Upper lobe of right lung (tissue), 1 donor: Measurements from ENCODE around the gene MPP3. TPM values are rescaled to one million over a fixed set of nuclear protein-coding genes. Genes with fewer than 3 reads are reported as not detected.

Source experiments
- ATAC-seq: fragments of 200-7000 bp; cut with Tn5 transposase; one replicate; pipeline ENCODE4 v1.9.1; 2020; ENCODE audit warnings: mild to moderate bottlenecking, moderate library complexity
- DNase-seq: peaks from one replicate; pipeline ENCODE4 v3.0.0-alpha.2; 2020
- H3K27ac ChIP-seq: fragments of 200-600 bp; one replicate; pipeline ENCODE4 v1.8.0; 2022
- H3K27me3 ChIP-seq: fragments of 200-600 bp; one replicate; pipeline ENCODE4 v1.8.0; 2022; ENCODE audit warnings: mild to moderate bottlenecking
- H3K36me3 ChIP-seq: fragments of 200-600 bp; one replicate; pipeline ENCODE4 v1.8.0; 2022
- H3K4me1 ChIP-seq: fragments of 200-600 bp; one replicate; pipeline ENCODE4 v1.8.0; 2022
- H3K4me3 ChIP-seq: fragments of 200-600 bp; one replicate; pipeline ENCODE4 v1.8.0; 2022; ENCODE audit warnings: mild to moderate bottlenecking
- H3K9me3 ChIP-seq: fragments of 200-600 bp; one replicate; pipeline ENCODE4 v1.8.0; 2022
- intact Hi-C: fragments of 100-400 bp; cut with DNase I; formaldehyde crosslinking; loops from one replicate; pipeline ENCODE4 v1.11.0; 2022
- total RNA-seq: library from RNA; stranded (reverse); fragmentation: NEBNext Ultra II Directional; extraction: Animal tissue kit (Norgen Biotek cat#: 25700); gene quantifications from one replicate; pipeline ENCODE4 v1.2.1, GENCODE V29; 2021
- TF ChIP-seq, protein P1 (sequence below): fragments of 200-600 bp; IDR thresholded peaks from one replicate; pipeline ENCODE4 v1.8.0; 2022; ENCODE audit warnings: antibody characterized with exemption
- donor health status: DM: no; HTN: yes; CAD: no; lungs with severe emphysema.

The MPP3 gene
- total RNA-seq, 1 donor from 2014 or later = 28.6 TPM

DNA sequence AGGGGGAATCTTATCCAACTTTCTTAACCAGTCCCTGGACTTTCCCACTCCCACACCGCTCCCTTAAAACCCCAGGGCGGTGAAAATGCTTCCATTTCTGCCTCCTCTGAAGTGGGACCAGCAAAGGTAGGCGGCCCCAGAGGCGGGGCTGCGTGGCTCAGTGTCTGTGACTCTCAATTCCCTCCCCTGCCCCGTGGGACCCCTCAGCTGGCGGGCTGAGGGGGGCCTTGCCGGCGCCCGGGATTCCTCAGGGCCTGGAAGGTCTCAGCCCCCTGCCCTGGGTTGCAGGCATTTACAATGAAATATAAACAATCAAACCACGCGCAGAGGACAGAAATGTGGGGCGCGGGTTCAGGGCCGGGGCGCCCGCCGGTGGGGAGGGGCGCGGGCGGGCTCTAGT is 78.0 kb downstream of the MPP3 start:
- Histone ChIP-seq H3K4me3 (no peak overlapping the region), H3K36me3 (no peaks in the 10 kb centered on the region), H3K27me3 (peaks cover 19% of the 10 kb centered on the region), H3K9me3 (no peaks in the 10 kb centered on the region), H3K4me1 (peaks cover 9% of the 10 kb centered on the region), H3K27ac (no peak overlapping the region)
- intact Hi-C loops = loop anchor here (5.0 to 10.0 kb wide), 2 partner anchors 63 to 170 kb away; no protein-coding TSS in a partner anchor
- TF ChIP-seq, protein P1, sequence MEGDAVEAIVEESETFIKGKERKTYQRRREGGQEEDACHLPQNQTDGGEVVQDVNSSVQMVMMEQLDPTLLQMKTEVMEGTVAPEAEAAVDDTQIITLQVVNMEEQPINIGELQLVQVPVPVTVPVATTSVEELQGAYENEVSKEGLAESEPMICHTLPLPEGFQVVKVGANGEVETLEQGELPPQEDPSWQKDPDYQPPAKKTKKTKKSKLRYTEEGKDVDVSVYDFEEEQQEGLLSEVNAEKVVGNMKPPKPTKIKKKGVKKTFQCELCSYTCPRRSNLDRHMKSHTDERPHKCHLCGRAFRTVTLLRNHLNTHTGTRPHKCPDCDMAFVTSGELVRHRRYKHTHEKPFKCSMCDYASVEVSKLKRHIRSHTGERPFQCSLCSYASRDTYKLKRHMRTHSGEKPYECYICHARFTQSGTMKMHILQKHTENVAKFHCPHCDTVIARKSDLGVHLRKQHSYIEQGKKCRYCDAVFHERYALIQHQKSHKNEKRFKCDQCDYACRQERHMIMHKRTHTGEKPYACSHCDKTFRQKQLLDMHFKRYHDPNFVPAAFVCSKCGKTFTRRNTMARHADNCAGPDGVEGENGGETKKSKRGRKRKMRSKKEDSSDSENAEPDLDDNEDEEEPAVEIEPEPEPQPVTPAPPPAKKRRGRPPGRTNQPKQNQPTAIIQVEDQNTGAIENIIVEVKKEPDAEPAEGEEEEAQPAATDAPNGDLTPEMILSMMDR = no peak
- no peak for ATAC-seq
- DNase-seq = no peak

DNA sequence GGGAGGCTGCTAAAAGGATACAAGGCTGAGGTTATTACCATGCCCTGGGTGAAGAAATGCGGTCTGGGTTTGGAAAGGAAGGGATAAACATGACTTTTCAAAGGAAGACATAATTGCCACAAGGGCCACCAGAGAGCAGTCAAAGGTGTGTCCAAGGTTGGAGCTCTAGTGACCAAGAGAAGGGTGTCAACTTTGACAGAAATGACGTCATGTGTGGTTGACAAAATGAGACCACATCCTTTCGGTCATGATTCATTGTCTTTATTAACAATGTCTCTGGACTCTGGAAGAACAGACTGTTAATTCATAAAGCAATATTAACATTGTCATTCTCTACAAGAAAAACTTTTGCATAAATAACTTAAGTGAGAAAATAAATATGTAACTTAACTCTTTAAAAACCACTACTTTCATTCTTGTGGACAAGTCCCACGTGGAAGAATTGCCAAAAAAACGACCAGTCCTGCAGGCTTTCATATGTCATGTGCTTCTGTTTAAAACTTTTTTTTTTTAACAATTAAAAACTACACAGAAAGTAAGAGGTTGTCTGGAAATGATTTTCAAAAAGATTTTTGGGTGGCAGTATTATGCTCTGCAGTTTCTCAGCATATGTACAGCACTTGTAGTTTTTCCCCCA is 79.3 kb downstream of the MPP3 start:
- TF ChIP-seq, protein P1 = no peak
- Histone ChIP-seq H3K27ac (no peak overlapping the region), H3K27me3 (peaks cover 19% of the 10 kb centered on the region), H3K4me3 (no peak overlapping the region), H3K36me3 (no peaks in the 10 kb centered on the region), H3K4me1 (peaks cover 9% of the 10 kb centered on the region), H3K9me3 (no peaks in the 10 kb centered on the region)
- intact Hi-C loops = loop anchor here (10.0 kb wide), 1 partner anchor 169 kb away; no protein-coding TSS in a partner anchor
- no peak for DNase-seq
- ATAC-seq = no peak

Other genes starting within 250 kb of the MPP3 start
- gene MEOX1, start 171.2 kb downstream of the MPP3 start, total RNA-seq = 1.5 TPM
- gene SOST, start 74.4 kb downstream of the MPP3 start, total RNA-seq = not detected
- gene DUSP3, start 54.2 kb downstream of the MPP3 start, total RNA-seq = 100.0 TPM
- not detected for gene CFAP97D1, start 52.7 kb downstream of the MPP3 start, total RNA-seq
- gene CD300LG, start 14.0 kb upstream of the MPP3 start, total RNA-seq = 0.81 TPM
- 0.49 TPM for gene MPP2, start 74.4 kb upstream of the MPP3 start, total RNA-seq
- gene PPY, start 109.3 kb upstream of the MPP3 start, total RNA-seq = not detected
- not detected for gene PYY, start 120.8 kb upstream of the MPP3 start, total RNA-seq
- gene NAGS, start 171.5 kb upstream of the MPP3 start, total RNA-seq = 7.1 TPM
- gene TMEM101, start 181.8 kb upstream of the MPP3 start, total RNA-seq = 27.4 TPM
- gene LSM12, start 233.5 kb upstream of the MPP3 start, total RNA-seq = 39.8 TPM
- gene G6PC3, start 237.6 kb upstream of the MPP3 start, total RNA-seq = 39.7 TPM